ENCODE results near the gene ALDH1B1.

Gene ALDH1B1

DNA sequence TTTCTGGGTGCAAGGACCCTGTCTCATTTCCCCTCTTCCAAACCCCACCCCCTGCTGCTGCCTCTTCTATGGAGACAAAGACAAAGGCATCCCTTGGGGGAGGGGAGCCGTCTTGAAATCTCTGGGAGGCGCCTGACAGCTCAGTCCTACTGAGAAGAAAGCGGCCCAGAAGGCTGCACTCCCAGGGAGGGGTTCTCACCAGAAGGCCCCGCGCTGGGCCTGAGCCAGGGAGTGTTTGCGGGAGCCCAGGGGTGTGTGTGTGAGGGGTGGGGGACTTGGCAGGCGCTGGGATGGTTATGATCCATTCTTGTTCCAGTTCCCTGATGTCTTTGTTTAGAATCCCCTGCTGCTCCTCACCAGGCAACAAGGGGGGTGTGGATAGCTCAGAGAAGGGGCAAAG lies 45.7 kb upstream of the ALDH1B1 start:
- Mint-ChIP-seq H3K4me3 (no peak overlapping the region), H3K36me3 (ENCODE audit: low read depth) (no peaks in the 10 kb centered on the region), H3K27ac (peak overlapping the region in 1 of 3 experiments; percentile 48), H3K9me3 (peaks cover 15% of the 10 kb centered on the region), H3K27me3 (ENCODE audit: low read depth) (peaks cover 13% of the 10 kb centered on the region), H3K4me1 (peaks cover 37% of the 10 kb centered on the region)
- TF ChIP-seq CTCF (IDR thresholded peaks at IDR 0.05; ENCODE audit: unreplicated experiment in 3 of 3): no peak

- Mint-ChIP-seq H3K4me1 (peaks cover 41% of the 10 kb centered on the region), H3K4me3 (no peak overlapping the region), H3K9me3 (peaks cover 12% of the 10 kb centered on the region), H3K27ac (no peak overlapping the region), H3K36me3 (ENCODE audit: low read depth) (no peaks in the 10 kb centered on the region), H3K27me3 (ENCODE audit: low read depth) (peaks cover 14% of the 10 kb centered on the region)
- no peak for TF ChIP-seq CTCF (IDR thresholded peaks at IDR 0.05; ENCODE audit: unreplicated experiment in 3 of 3)
Measured at GRCh38 chr9:38347271-38347671, 45.2 kb upstream of the ALDH1B1 start.

DNA sequence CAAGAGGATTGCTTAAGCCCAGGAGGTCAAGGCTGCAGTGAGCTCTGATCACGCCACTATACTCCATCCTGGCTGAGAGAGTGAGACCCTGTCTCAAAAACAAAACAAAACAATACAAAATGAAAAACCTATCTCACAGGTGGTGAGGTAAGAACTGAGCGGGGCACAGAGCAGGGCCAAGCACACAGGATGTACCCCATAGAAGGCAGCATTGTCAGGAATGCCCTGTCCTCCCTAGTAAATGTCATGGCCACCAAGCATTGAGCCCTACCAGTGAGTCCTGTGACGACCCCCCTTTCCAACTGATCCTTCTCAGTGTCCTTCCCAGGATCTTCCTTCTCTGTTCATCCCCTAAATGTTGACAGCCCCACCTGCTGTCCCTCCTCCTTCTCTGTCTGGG lies 44.6 kb upstream of the ALDH1B1 start:
- H3K27ac Mint-ChIP-seq: peak overlapping the region in 1 of 3 experiments; percentile 19
- peaks cover 48% of the 10 kb centered on the region for H3K4me1 Mint-ChIP-seq
- no peak overlapping the region for H3K4me3 Mint-ChIP-seq
- no peaks in the 10 kb centered on the region for H3K36me3 Mint-ChIP-seq (ENCODE audit: low read depth)
- no peak for TF ChIP-seq CTCF (IDR thresholded peaks at IDR 0.05; ENCODE audit: unreplicated experiment in 3 of 3)
- H3K9me3 Mint-ChIP-seq: peaks cover 6% of the 10 kb centered on the region
- peaks cover 14% of the 10 kb centered on the region for H3K27me3 Mint-ChIP-seq (ENCODE audit: low read depth)

- TF ChIP-seq CTCF (IDR thresholded peaks at IDR 0.05; ENCODE audit: unreplicated experiment in 3 of 3): no peak
- Mint-ChIP-seq H3K4me3 (no peak overlapping the region), H3K4me1 (peaks cover 38% of the 10 kb centered on the region), H3K9me3 (peaks cover 6% of the 10 kb centered on the region), H3K27me3 (ENCODE audit: low read depth) (peaks cover 18% of the 10 kb centered on the region), H3K36me3 (ENCODE audit: low read depth) (no peaks in the 10 kb centered on the region), H3K27ac (no peak overlapping the region)
Measured at GRCh38 chr9:38350529-38350928, 42.0 kb upstream of the ALDH1B1 start.

DNA sequence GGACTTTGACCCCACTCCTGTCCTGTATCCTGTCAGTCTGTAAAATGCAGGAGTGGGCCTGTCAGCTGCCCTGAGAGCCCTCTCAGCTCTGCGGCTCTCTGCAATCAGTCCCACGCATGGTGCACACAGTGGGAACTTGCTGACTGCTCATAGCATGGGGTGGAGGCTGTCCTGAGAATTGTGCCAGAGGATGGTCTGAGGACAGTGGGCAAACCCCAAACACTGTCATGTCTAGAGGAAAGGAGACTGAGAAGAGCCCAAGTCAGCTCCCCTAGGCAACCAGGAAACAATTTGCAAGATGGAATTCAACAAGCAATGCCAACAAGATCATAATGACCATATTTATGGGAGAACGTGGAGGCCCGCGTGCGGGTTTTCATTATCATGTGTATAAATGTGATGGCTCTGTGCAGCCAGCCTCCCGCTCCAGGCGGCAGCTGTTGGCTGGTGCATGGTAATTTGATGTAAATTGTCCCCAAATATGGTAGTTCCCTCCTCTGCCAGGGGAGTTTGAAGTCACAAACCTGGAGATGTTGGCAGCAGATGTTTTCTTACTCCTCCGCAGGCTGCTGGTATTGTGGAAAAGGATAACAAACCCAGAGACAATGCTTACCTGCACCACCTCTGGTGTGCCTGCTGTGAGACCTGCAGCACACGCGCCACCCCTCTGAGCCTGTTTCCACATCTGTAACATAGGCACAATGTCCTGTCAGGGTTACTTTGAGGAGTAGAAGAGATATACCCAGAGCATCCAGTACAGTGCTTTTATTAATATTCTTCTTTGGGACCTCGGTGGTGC lies 39.8 kb upstream of the ALDH1B1 start:
- H3K36me3 Mint-ChIP-seq (ENCODE audit: low read depth): no peaks in the 10 kb centered on the region
- peak overlapping the region in 1 of 3 experiments; percentile 24 for H3K27ac Mint-ChIP-seq
- no peak for TF ChIP-seq CTCF (IDR thresholded peaks at IDR 0.05; ENCODE audit: unreplicated experiment in 3 of 3)
- peaks cover 27% of the 10 kb centered on the region for H3K4me1 Mint-ChIP-seq
- H3K9me3 Mint-ChIP-seq: peaks cover 6% of the 10 kb centered on the region
- no peak overlapping the region for H3K4me3 Mint-ChIP-seq
- H3K27me3 Mint-ChIP-seq (ENCODE audit: low read depth): peaks cover 18% of the 10 kb centered on the region

GRCh38 chr9:38355115-38355514 lies 37.4 kb upstream of the ALDH1B1 start:
- H3K27me3 Mint-ChIP-seq (ENCODE audit: low read depth): peaks cover 21% of the 10 kb centered on the region
- no peak overlapping the region for H3K4me3 Mint-ChIP-seq
- no peaks in the 10 kb centered on the region for H3K36me3 Mint-ChIP-seq (ENCODE audit: low read depth)
- peak overlapping the region; percentile 6 to 81 (median 71) for H3K27ac Mint-ChIP-seq
- no peak for TF ChIP-seq CTCF (IDR thresholded peaks at IDR 0.05; ENCODE audit: unreplicated experiment in 3 of 3)
- H3K4me1 Mint-ChIP-seq: peaks cover 38% of the 10 kb centered on the region
- H3K9me3 Mint-ChIP-seq: peaks cover 4% of the 10 kb centered on the region

All from nephron (organoid).